Measurements from ENCODE around the gene B4GALT6. TPM values are rescaled to one million over a fixed set of nuclear protein-coding genes. Genes with fewer than 3 reads are reported as not detected.

The B4GALT6 gene
- total and polyA plus RNA-seq, 9 of the 15 experiments (the other 6 are each of a cell fraction or from before 2014, with no cell fraction given): 0.03 to 0.27 (median 0.08) TPM

DNA sequence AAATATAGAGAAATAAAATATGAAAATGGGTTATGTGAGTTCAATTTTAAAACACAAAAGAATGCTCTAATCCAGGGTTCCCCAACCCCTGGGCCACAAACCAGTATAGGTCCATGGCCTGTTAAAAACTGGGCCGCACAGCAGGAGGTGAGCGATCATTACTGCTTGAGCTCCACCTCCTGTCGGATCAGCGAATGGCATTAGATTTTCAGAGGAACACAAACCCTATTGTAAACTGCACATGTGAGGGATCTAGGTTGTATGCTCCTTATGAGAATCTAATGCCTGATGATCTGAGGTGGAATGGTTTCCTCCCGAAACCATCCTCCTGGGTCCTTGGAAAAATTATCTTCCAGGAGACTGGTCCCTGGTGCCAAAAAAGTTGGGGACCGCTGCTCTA, 58.0 kb downstream of the B4GALT6 start:
- DNase-seq (ENCODE audit: extremely low read depth in 1 of 4, low spot score in 3 of 4): peak in 1 of 4 experiments; percentile 52
- TF ChIP-seq RAD21 (CRISPR knock-in tag; conservative IDR thresholded peaks at IDR 0.05 in 1 of 2, IDR thresholded peaks at IDR 0.05 in 1 of 2) (peak; percentile 31 to 75; a peak in 2 of 4 replicates), SMC3 (conservative IDR thresholded peaks at IDR 0.05; ENCODE audit: insufficient read depth, low read depth, low read length) (0 out of 2 replicates have a peak, but pooled peaks have one; percentile 32), NONO (IDR thresholded peaks at IDR 0.05; ENCODE audit: low read depth in 2 of 2, low read length in 1 of 2) (no peak), ZNF324 (CRISPR knock-in tag; IDR thresholded peaks at IDR 0.05) (no peak), SRF (CRISPR knock-in tag; IDR thresholded peaks at IDR 0.05) (0 out of 4 replicates have a peak, but pooled peaks of 1 of the 2 experiments have one; percentile 14)
- TF ChIP-seq, protein P1, sequence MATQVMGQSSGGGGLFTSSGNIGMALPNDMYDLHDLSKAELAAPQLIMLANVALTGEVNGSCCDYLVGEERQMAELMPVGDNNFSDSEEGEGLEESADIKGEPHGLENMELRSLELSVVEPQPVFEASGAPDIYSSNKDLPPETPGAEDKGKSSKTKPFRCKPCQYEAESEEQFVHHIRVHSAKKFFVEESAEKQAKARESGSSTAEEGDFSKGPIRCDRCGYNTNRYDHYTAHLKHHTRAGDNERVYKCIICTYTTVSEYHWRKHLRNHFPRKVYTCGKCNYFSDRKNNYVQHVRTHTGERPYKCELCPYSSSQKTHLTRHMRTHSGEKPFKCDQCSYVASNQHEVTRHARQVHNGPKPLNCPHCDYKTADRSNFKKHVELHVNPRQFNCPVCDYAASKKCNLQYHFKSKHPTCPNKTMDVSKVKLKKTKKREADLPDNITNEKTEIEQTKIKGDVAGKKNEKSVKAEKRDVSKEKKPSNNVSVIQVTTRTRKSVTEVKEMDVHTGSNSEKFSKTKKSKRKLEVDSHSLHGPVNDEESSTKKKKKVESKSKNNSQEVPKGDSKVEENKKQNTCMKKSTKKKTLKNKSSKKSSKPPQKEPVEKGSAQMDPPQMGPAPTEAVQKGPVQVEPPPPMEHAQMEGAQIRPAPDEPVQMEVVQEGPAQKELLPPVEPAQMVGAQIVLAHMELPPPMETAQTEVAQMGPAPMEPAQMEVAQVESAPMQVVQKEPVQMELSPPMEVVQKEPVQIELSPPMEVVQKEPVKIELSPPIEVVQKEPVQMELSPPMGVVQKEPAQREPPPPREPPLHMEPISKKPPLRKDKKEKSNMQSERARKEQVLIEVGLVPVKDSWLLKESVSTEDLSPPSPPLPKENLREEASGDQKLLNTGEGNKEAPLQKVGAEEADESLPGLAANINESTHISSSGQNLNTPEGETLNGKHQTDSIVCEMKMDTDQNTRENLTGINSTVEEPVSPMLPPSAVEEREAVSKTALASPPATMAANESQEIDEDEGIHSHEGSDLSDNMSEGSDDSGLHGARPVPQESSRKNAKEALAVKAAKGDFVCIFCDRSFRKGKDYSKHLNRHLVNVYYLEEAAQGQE (IDR thresholded peaks at IDR 0.05; ENCODE audit: borderline replicate concordance): peak; percentile 47; the same call in 1 of the 2 replicates
- TF ChIP-seq, protein P1 (CRISPR knock-in tag; IDR thresholded peaks at IDR 0.05; ENCODE audit: low read depth): no peak
- TF ChIP-seq, protein P2, sequence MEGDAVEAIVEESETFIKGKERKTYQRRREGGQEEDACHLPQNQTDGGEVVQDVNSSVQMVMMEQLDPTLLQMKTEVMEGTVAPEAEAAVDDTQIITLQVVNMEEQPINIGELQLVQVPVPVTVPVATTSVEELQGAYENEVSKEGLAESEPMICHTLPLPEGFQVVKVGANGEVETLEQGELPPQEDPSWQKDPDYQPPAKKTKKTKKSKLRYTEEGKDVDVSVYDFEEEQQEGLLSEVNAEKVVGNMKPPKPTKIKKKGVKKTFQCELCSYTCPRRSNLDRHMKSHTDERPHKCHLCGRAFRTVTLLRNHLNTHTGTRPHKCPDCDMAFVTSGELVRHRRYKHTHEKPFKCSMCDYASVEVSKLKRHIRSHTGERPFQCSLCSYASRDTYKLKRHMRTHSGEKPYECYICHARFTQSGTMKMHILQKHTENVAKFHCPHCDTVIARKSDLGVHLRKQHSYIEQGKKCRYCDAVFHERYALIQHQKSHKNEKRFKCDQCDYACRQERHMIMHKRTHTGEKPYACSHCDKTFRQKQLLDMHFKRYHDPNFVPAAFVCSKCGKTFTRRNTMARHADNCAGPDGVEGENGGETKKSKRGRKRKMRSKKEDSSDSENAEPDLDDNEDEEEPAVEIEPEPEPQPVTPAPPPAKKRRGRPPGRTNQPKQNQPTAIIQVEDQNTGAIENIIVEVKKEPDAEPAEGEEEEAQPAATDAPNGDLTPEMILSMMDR (IDR thresholded peaks at IDR 0.05 in 2 of 3, conservative IDR thresholded peaks at IDR 0.05 in 1 of 3; ENCODE audit: insufficient read depth in 2 of 3, low read depth in 1 of 3, low read length in 3 of 3): peak; percentile 49 to 53 (median 52); a peak in 5 of 6 replicates
- in situ Hi-C loops (cut with MboI) (no loop called here), intact Hi-C loops (cut with micrococcal nuclease) (loop anchor here (1.0 to 5.0 kb wide), 2 partner anchors 70 to 204 kb away; no protein-coding TSS in a partner anchor)
- Histone ChIP-seq H2AFZ (ENCODE audit: low read depth, low read length) (no peak overlapping the region), H3K4me3 (no peak overlapping the region), H3K27me3 (ENCODE audit: control insufficient read depth in 2 of 2, insufficient read depth in 2 of 2, low read length in 2 of 2) (no peaks in the 10 kb centered on the region), H4K20me1 (replicated peaks; ENCODE audit: control insufficient read depth, insufficient read depth, low read length) (no peaks in the 10 kb centered on the region), H3K4me1 (replicated peaks in 1 of 2; ENCODE audit: control insufficient read depth in 2 of 2, insufficient read depth in 2 of 2, low read length in 2 of 2) (no peaks in the 10 kb centered on the region; a peak in 1 of 5 replicates), H3K79me2 (ENCODE audit: control insufficient read depth, insufficient read depth, low read length) (no peaks in the 10 kb centered on the region), H3K4me2 (ENCODE audit: insufficient read depth, low read length) (no peak overlapping the region), H3K36me3 (ENCODE audit: control insufficient read depth, insufficient read depth, low read length) (no peaks in the 10 kb centered on the region), H3K9me1 (ENCODE audit: control insufficient read depth, insufficient read depth, low read length) (no peaks in the 10 kb centered on the region), H3K9ac (ENCODE audit: insufficient read depth in 1 of 2, low read depth in 2 of 2, low read length in 2 of 2) (no peak overlapping the region), H3K9me3 (replicated peaks; ENCODE audit: control insufficient read depth, insufficient read depth, low read depth, low read length) (no peaks in the 10 kb centered on the region), H3K27ac (ENCODE audit: extremely low read depth, low read depth, low read length) (no peak overlapping the region)
- peak; percentile 77 for FAIRE-seq
- WGBS (ENCODE audit: insufficient coverage, low coverage, missing lambda C conversion rate): 2% methylated on average over 6 of the region's 6 CpGs
- peak; percentile 88 for ATAC-seq
- ChIA-PET POLR2A (interaction anchor here (0.6 to 0.7 kb wide), 4 partner anchors 42 to 252 kb away, joined by 3 read pairs; no protein-coding TSS in a partner anchor), CTCF (ENCODE audit: low intra/inter-chr PET ratio) (interaction anchor here (0.9 kb wide), 1 partner anchor 658 kb away, joined by 3 read pairs; no protein-coding TSS in a partner anchor)
- BruUV-seq (replicated peaks): no TSS peak
